DOHH2 (cell line): ENCODE measurements around the gene PPP1R13B.

Experiments used
- EZH2phosphoT487 ChIP-seq: fragments of 200-600 bp; sonication (generic); IDR thresholded peaks from 2 replicates; pipeline ENCODE4 v1.6.1; 2017; ENCODE audit warnings: borderline replicate concordance, mild to moderate bottlenecking, antibody characterized with exemption, low read length, moderate library complexity, mixed read lengths
- TF ChIP-seq, protein P1 (sequence below): fragments of 200-600 bp; sonication (generic); IDR thresholded peaks from one replicate; pipeline ENCODE4 v1.5.1; 2014; ENCODE audit warnings: antibody characterized with exemption, mild to moderate bottlenecking, low read depth, low read length; ENCODE audit not compliant: poor library complexity, severe bottlenecking

DNA sequence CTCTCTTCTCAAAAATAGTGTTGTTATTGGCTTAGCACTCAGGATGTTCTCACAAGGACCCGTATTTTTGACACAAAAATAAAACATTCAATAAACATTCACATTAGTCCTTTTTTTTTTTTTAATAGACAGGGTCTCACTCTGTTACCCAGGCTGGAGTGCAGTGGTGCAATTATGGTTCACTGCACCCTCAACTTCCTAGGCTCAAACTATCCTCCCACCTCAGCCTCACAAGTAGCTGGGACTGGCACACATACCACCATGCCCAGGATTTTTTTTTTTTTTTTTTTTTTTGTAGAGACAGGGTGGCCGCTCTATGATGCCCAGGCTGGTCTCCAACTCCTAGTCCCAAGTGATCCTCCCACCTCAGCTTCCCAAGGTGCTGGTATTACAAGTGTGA is 27.0 kb downstream of the PPP1R13B start:
- TF ChIP-seq, protein P1, sequence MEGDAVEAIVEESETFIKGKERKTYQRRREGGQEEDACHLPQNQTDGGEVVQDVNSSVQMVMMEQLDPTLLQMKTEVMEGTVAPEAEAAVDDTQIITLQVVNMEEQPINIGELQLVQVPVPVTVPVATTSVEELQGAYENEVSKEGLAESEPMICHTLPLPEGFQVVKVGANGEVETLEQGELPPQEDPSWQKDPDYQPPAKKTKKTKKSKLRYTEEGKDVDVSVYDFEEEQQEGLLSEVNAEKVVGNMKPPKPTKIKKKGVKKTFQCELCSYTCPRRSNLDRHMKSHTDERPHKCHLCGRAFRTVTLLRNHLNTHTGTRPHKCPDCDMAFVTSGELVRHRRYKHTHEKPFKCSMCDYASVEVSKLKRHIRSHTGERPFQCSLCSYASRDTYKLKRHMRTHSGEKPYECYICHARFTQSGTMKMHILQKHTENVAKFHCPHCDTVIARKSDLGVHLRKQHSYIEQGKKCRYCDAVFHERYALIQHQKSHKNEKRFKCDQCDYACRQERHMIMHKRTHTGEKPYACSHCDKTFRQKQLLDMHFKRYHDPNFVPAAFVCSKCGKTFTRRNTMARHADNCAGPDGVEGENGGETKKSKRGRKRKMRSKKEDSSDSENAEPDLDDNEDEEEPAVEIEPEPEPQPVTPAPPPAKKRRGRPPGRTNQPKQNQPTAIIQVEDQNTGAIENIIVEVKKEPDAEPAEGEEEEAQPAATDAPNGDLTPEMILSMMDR, result no peak
- TF ChIP-seq EZH2phosphoT487, result no peak
